Endothelial cell of umbilical vein (primary cell): Measurements from ENCODE around the gene PCDH15. TPM values are rescaled to one million over a fixed set of nuclear protein-coding genes. Genes with fewer than 3 reads are reported as not detected.

Experiments
- BruUV-seq: library from RNA; stranded (reverse); fragments of 400-500 nt; replicated peaks from 2 replicates; lab custom pipeline; 2021; lab: Mats Ljungman, UMichigan
- CTCF ChIA-PET: fragments of 300-600, 350-600 bp; sonication (Branson Sonifier 250); formaldehyde crosslinking; loops from one replicate; lab custom pipeline; 2021; ENCODE audit warnings: antibody characterized with exemption, inconsistent platforms; lab: Charles Lee
- POLR2A ChIA-PET: fragments of 300-600, 350-600 bp; sonication (Branson Sonifier 250); formaldehyde crosslinking; loops from one replicate; lab custom pipeline; 2021; ENCODE audit warnings: antibody characterized with exemption, inconsistent platforms; lab: Charles Lee
- DNase-seq: peaks from one replicate; pipeline ENCODE4 v3.0.0-alpha.2; 2011; ENCODE audit warnings: low read depth, low spot score
- FAIRE-seq: peaks from 2 replicates; lab custom pipeline; 2011; peaks lifted over from hg19 to GRCh38; lab: Jason Lieb, UNC
- H2AFZ ChIP-seq: 2 replicates; pipeline ENCODE4 v1.6.0; 2012; ENCODE audit warnings: low read depth, low read length, control low read depth, inconsistent platforms
- H3K27ac ChIP-seq: 2 replicates; pipeline ENCODE4 v1.5.1; 2011; ENCODE audit warnings: low read depth, mild to moderate bottlenecking, control low read depth, low read length, moderate library complexity; ENCODE audit not compliant: insufficient read depth
- H3K27me3 ChIP-seq, 2 experiments: 2 replicates each; pipeline versions ENCODE4 v1.6.0 to v1.6.1; 2011; ENCODE audit warnings: low read length in 2 of 2, mixed read lengths in 1 of 2; ENCODE audit not compliant: control insufficient read depth in 2 of 2, insufficient read depth in 2 of 2
- H3K36me3 ChIP-seq, 2 experiments: 2 replicates in 1 of 2; 3 replicates in 1 of 2; pipeline ENCODE4 v1.5.1; 2011; ENCODE audit warnings: low read length in 2 of 2, mild to moderate bottlenecking in 1 of 2, moderate library complexity in 1 of 2; ENCODE audit not compliant: control insufficient read depth in 2 of 2, insufficient read depth in 2 of 2; ENCODE audit errors: extremely low read depth in 1 of 2
- H3K4me1 ChIP-seq: 3 replicates; pipeline ENCODE4 v1.5.1; 2011; ENCODE audit warnings: mild to moderate bottlenecking, low read length; ENCODE audit not compliant: control insufficient read depth, insufficient read depth; ENCODE audit errors: extremely low read depth
- H3K4me2 ChIP-seq: 2 replicates; pipeline ENCODE4 v1.6.1; 2011; ENCODE audit warnings: low read length, control low read depth, mixed read lengths; ENCODE audit not compliant: insufficient read depth
- H3K4me3 ChIP-seq, 3 experiments: fragments of 200-600 bp in 1 of 3; sonication (generic), shearing (Covaris generic) in 1 of 3; replicated peaks in 1 of 3; 2 replicates each; pipeline ENCODE4 v1.5.1; 2011 to 2016; ENCODE audit warnings: control low read depth in 3 of 3, low read length in 3 of 3, mild to moderate bottlenecking in 2 of 3, inconsistent platforms in 1 of 3, low read depth in 1 of 3, moderate library complexity in 1 of 3; ENCODE audit not compliant: insufficient read depth in 1 of 3
- H3K79me2 ChIP-seq: 2 replicates; pipeline ENCODE4 v1.6.0; 2012; ENCODE audit warnings: low read length, inconsistent platforms; ENCODE audit not compliant: control insufficient read depth, insufficient read depth
- H3K9ac ChIP-seq: replicated peaks from 2 replicates; pipeline ENCODE3; 2011; ENCODE audit warnings: low read length, control low read depth; ENCODE audit not compliant: insufficient read depth; ENCODE audit errors: extremely low read depth
- H3K9me1 ChIP-seq: replicated peaks from 3 replicates; pipeline ENCODE4 v1.6.0; 2011; ENCODE audit warnings: mild to moderate bottlenecking, low read length; ENCODE audit not compliant: control insufficient read depth, insufficient read depth; ENCODE audit errors: extremely low read depth
- H3K9me3 ChIP-seq: replicated peaks from 2 replicates; pipeline ENCODE4 v1.5.1; 2012; ENCODE audit warnings: low read length, inconsistent platforms; ENCODE audit not compliant: control insufficient read depth, insufficient read depth
- H4K20me1 ChIP-seq: replicated peaks from 2 replicates; pipeline ENCODE3; 2011; ENCODE audit warnings: mild to moderate bottlenecking, low read length; ENCODE audit not compliant: control insufficient read depth, insufficient read depth; ENCODE audit errors: extremely low read depth
- EZH2 ChIP-seq: IDR thresholded peaks from 2 replicates; pipeline ENCODE4 v1.6.1; 2012; ENCODE audit warnings: borderline replicate concordance, low read depth, mild to moderate bottlenecking, moderate library complexity, low read length, inconsistent platforms; ENCODE audit not compliant: severe bottlenecking
- JUN ChIP-seq: IDR thresholded peaks from 2 replicates; pipeline ENCODE4 v1.6.1; 2011; ENCODE audit warnings: borderline replicate concordance, low read depth; ENCODE audit not compliant: insufficient read length, insufficient read depth
- MYC ChIP-seq: IDR thresholded peaks from one replicate; pipeline ENCODE4 v1.6.1; 2011; ENCODE audit warnings: mild to moderate bottlenecking, low read depth, low read length
- POLR2A ChIP-seq: IDR thresholded peaks from 2 replicates; pipeline ENCODE4 v1.6.1; 2012; ENCODE audit warnings: low read depth, mild to moderate bottlenecking, control low read depth, low read length
- POLR2AphosphoS5 ChIP-seq: IDR thresholded peaks from 2 replicates; pipeline ENCODE4 v1.6.1; 2012; ENCODE audit warnings: low read depth, mild to moderate bottlenecking, control low read depth, low read length, moderate library complexity; ENCODE audit not compliant: insufficient read depth
- dilution Hi-C: fragments of 300-500 bp; cut with MboI; formaldehyde crosslinking; loops from one replicate; pipeline ENCODE4 v1.15.0; 2019; ENCODE audit warnings: low sequenced_read_pairs; ENCODE audit not compliant: extremely low pct_ligation_motif_present
- intact Hi-C: fragments of 100-400 bp; cut with micrococcal nuclease; formaldehyde crosslinking; loops from one replicate; pipeline ENCODE4 v1.10.0; 2022
- polyA plus RNA-seq, 4 experiments: library from polyadenylated mRNA; depleted of rRNA in 3 of 4; stranded (reverse) in 3 of 4; unstranded in 1 of 4; fragments of >200 nt; gene quantifications; 2 replicates each; pipeline versions ENCODE4 v1.2.1 to v1.2.3, GENCODE V29; 2011 to 2012; ENCODE audit warnings: missing spikeins in 1 of 4
- total RNA-seq: library from RNA; stranded (reverse); gene quantifications from 2 replicates; pipeline ENCODE4 v1.2.3, GENCODE V29; 2021
- TF ChIP-seq, protein P1 (sequence below), 2 donors: IDR thresholded peaks; 1 replicate in 1 of 2; 2 replicates in 1 of 2; pipeline ENCODE4 v1.5.1; 2011; ENCODE audit warnings: low read length in 2 of 2, mild to moderate bottlenecking in 2 of 2, moderate library complexity in 2 of 2, control low read depth in 1 of 2, inconsistent platforms in 1 of 2, low read depth in 1 of 2; ENCODE audit not compliant: insufficient read depth in 1 of 2; ENCODE audit errors: extremely low read depth in 1 of 2
- TF ChIP-seq, protein P2 (sequence below): IDR thresholded peaks from 2 replicates; pipeline ENCODE4 v1.6.1; 2011; ENCODE audit not compliant: insufficient read depth, insufficient read length

PCDH15 gene
- total and polyA plus RNA-seq, 2 donors (not counting 3 experiments of a cell fraction or from before 2014, with no cell fraction given): 0.04 TPM; not detected in 1

DNA sequence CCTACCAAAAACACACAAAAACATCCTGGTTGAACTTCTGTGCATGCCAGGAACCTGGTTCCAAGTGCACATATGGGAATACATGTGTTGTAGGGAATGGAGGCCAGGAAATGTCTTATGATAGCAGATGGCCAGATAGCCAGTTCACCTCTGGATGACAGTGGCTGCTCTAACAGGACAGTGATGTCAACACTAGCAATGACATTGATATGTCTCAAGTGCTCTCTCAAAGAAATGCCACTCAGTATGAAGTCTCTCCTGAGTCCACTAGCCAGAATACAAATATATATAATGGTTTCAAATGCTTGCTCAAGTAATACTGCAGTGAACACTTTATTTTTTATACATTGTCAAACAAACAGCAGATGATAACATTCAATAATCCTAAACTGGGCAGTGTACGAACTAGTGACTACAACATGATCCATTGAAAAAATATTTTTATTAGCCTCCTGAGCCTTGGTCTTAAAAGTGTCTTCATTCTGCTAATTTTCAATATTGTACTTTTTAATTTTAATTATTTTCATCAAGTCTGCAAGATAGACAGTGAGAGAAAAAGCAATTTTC, 26.0 kb upstream of the PCDH15 start:
- no peaks in the 10 kb centered on the region for H3K9me1 ChIP-seq
- no peak overlapping the region for H2AFZ ChIP-seq
- no peaks in the 10 kb centered on the region for H3K4me1 ChIP-seq
- TF ChIP-seq JUN (no peak), MYC (no peak), POLR2AphosphoS5 (no peak), POLR2A (no peak), EZH2 (no peak)
- TF ChIP-seq, protein P1, sequence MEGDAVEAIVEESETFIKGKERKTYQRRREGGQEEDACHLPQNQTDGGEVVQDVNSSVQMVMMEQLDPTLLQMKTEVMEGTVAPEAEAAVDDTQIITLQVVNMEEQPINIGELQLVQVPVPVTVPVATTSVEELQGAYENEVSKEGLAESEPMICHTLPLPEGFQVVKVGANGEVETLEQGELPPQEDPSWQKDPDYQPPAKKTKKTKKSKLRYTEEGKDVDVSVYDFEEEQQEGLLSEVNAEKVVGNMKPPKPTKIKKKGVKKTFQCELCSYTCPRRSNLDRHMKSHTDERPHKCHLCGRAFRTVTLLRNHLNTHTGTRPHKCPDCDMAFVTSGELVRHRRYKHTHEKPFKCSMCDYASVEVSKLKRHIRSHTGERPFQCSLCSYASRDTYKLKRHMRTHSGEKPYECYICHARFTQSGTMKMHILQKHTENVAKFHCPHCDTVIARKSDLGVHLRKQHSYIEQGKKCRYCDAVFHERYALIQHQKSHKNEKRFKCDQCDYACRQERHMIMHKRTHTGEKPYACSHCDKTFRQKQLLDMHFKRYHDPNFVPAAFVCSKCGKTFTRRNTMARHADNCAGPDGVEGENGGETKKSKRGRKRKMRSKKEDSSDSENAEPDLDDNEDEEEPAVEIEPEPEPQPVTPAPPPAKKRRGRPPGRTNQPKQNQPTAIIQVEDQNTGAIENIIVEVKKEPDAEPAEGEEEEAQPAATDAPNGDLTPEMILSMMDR (IDR thresholded peaks at IDR 0.05; ENCODE audit: extremely low read depth in 1 of 2, insufficient read depth in 1 of 2, low read depth in 1 of 2, low read length in 2 of 2): no peak
- TF ChIP-seq, protein P2, sequence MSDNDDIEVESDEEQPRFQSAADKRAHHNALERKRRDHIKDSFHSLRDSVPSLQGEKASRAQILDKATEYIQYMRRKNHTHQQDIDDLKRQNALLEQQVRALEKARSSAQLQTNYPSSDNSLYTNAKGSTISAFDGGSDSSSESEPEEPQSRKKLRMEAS: no peak
- DNase-seq (no peak), FAIRE-seq (no peak)
- no peaks in the 10 kb centered on the region for H3K9me3 ChIP-seq
- no TSS peak for BruUV-seq
- H3K27me3 ChIP-seq: no peaks in the 10 kb centered on the region
- POLR2A ChIA-PET: no interaction called here
- intact Hi-C loops (no loop called here), dilution Hi-C loops (no loop called here)
- H3K9ac ChIP-seq: no peak overlapping the region
- no peak overlapping the region for H3K4me2 ChIP-seq
- no peak overlapping the region for H3K4me3 ChIP-seq
- CTCF ChIA-PET: no interaction called here
- H3K27ac ChIP-seq: no peak overlapping the region
- no peaks in the 10 kb centered on the region for H3K79me2 ChIP-seq
- H4K20me1 ChIP-seq: no peaks in the 10 kb centered on the region
- no peaks in the 10 kb centered on the region for H3K36me3 ChIP-seq
